MM.1S (cell line): ENCODE data around the gene AP2S1.

Experiments used
- EZH2 ChIP-seq: fragments of 300-600 bp; sonication (generic); optimal IDR thresholded peaks from 2 replicates; pipeline ENCODE3; 2017; ENCODE audit warnings: low read depth, mild to moderate bottlenecking, antibody characterized with exemption, low read length, mixed read lengths
- EZH2phosphoT487 ChIP-seq: fragments of 300-600 bp; sonication (generic); IDR thresholded peaks from 2 replicates; pipeline ENCODE4 v1.6.1; 2018; ENCODE audit warnings: antibody characterized with exemption, low read length
- TF ChIP-seq, protein P1 (sequence below): fragments of 300-600 bp; sonication (generic); IDR thresholded peaks from 2 replicates; pipeline ENCODE4 v1.5.1; 2016; ENCODE audit warnings: antibody characterized with exemption, low read length, mixed read lengths

DNA sequence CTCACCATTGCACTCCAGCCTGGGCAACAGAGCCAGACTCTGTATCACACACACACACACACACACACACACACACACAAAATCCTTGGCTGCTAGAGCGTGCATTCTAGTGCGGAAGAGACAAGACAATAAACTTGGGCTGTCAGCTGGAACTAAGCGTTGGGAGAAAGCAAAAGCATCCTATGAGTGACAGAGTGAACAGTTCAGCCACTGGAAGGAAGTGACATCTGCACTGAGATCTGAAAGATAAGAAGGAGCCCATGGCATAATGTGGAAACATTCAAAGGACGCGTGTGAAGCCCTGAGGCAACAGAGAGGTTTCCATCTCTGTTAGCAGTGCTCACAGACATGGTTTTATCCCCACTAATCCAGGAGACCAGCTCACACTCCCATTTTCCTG is 58.7 kb downstream of the AP2S1 start:
- TF ChIP-seq, protein P1, sequence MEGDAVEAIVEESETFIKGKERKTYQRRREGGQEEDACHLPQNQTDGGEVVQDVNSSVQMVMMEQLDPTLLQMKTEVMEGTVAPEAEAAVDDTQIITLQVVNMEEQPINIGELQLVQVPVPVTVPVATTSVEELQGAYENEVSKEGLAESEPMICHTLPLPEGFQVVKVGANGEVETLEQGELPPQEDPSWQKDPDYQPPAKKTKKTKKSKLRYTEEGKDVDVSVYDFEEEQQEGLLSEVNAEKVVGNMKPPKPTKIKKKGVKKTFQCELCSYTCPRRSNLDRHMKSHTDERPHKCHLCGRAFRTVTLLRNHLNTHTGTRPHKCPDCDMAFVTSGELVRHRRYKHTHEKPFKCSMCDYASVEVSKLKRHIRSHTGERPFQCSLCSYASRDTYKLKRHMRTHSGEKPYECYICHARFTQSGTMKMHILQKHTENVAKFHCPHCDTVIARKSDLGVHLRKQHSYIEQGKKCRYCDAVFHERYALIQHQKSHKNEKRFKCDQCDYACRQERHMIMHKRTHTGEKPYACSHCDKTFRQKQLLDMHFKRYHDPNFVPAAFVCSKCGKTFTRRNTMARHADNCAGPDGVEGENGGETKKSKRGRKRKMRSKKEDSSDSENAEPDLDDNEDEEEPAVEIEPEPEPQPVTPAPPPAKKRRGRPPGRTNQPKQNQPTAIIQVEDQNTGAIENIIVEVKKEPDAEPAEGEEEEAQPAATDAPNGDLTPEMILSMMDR, result no peak
- no peak for TF ChIP-seq EZH2
- TF ChIP-seq EZH2phosphoT487, result no peak
